ENCODE results near the gene CTNNAL1. TPM values are rescaled to one million over a fixed set of nuclear protein-coding genes. Genes with fewer than 3 reads are reported as not detected.

The CTNNAL1 gene
- polyA plus RNA-seq, 1 donor (not counting 4 experiments of a cell fraction or from before 2014, with no cell fraction given): 112 TPM

DNA sequence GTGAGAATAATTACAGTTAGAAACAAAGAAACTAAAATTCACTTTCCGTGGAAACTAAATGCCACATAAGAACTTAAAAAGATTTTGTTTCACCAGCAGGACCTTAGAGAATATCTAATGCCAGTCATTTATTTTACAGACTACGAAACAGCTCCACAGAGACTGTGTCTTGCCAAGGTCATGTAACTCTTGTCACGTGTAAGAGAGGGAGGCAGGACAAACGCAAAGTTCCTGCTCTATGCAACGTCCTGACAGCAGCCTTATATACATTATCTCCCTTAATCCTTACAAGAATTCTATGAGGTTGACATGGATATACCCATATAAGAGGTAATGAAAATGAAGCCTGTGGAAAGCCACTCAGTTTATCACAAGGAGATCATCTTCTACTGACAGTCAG lies 39.4 kb downstream of the CTNNAL1 start:
- H3K36me3 ChIP-seq (ENCODE audit: control insufficient read depth in 2 of 2, extremely low read depth in 1 of 2, insufficient read depth in 2 of 2, low read length in 2 of 2): peaks cover 12 to 22% of the 10 kb centered on the region in 2 experiments
- H2AFZ ChIP-seq (ENCODE audit: control insufficient read depth, low read length): no peak overlapping the region
- no peak for FAIRE-seq
- H3K79me2 ChIP-seq (ENCODE audit: control insufficient read depth, insufficient read depth, low read length): no peaks in the 10 kb centered on the region
- no peaks in the 10 kb centered on the region for H3K9me1 ChIP-seq (ENCODE audit: control insufficient read depth, extremely low read depth, insufficient read depth, low read length)
- no peaks in the 10 kb centered on the region for H3K27me3 ChIP-seq (ENCODE audit: control insufficient read depth, extremely low read depth, insufficient read depth, low read length)
- H4K20me1 ChIP-seq (ENCODE audit: control insufficient read depth, extremely low read depth, insufficient read depth, low read length): no peaks in the 10 kb centered on the region
- no peak overlapping the region for H3K27ac ChIP-seq (ENCODE audit: control insufficient read depth, insufficient read depth, low read length)
- TF ChIP-seq EZH2 (IDR thresholded peaks at IDR 0.05; ENCODE audit: low read length): no peak
- TF ChIP-seq, protein P1, sequence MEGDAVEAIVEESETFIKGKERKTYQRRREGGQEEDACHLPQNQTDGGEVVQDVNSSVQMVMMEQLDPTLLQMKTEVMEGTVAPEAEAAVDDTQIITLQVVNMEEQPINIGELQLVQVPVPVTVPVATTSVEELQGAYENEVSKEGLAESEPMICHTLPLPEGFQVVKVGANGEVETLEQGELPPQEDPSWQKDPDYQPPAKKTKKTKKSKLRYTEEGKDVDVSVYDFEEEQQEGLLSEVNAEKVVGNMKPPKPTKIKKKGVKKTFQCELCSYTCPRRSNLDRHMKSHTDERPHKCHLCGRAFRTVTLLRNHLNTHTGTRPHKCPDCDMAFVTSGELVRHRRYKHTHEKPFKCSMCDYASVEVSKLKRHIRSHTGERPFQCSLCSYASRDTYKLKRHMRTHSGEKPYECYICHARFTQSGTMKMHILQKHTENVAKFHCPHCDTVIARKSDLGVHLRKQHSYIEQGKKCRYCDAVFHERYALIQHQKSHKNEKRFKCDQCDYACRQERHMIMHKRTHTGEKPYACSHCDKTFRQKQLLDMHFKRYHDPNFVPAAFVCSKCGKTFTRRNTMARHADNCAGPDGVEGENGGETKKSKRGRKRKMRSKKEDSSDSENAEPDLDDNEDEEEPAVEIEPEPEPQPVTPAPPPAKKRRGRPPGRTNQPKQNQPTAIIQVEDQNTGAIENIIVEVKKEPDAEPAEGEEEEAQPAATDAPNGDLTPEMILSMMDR (optimal IDR thresholded peaks at IDR 0.05 in 1 of 3, IDR thresholded peaks at IDR 0.05 in 1 of 3, conservative IDR thresholded peaks at IDR 0.05 in 1 of 3; ENCODE audit: extremely low read depth in 1 of 3, insufficient read depth in 2 of 3, low read length in 3 of 3): no peak
- no peak overlapping the region for H3K4me2 ChIP-seq (ENCODE audit: control insufficient read depth, extremely low read depth, insufficient read depth, low read depth, low read length)
- H3K9ac ChIP-seq (ENCODE audit: control insufficient read depth, extremely low read depth, insufficient read depth, low read length): no peak overlapping the region
- H3K9me3 ChIP-seq (ENCODE audit: control insufficient read depth, low read depth, low read length): no peaks in the 10 kb centered on the region
- dilution Hi-C loops (cut with MboI; ENCODE audit: extremely low pct_ligation_motif_present, low sequenced_read_pairs): no loop called here
- DNase-seq (ENCODE audit: low read depth, low spot score): no peak
- no peak overlapping the region for H3K4me3 ChIP-seq (ENCODE audit: control insufficient read depth in 2 of 3, extremely low read depth in 1 of 3, insufficient read depth in 2 of 3, low read depth in 1 of 3, low read length in 3 of 3)
- H3K4me1 ChIP-seq (ENCODE audit: control insufficient read depth, extremely low read depth, insufficient read depth, low read length): no peaks in the 10 kb centered on the region

DNA sequence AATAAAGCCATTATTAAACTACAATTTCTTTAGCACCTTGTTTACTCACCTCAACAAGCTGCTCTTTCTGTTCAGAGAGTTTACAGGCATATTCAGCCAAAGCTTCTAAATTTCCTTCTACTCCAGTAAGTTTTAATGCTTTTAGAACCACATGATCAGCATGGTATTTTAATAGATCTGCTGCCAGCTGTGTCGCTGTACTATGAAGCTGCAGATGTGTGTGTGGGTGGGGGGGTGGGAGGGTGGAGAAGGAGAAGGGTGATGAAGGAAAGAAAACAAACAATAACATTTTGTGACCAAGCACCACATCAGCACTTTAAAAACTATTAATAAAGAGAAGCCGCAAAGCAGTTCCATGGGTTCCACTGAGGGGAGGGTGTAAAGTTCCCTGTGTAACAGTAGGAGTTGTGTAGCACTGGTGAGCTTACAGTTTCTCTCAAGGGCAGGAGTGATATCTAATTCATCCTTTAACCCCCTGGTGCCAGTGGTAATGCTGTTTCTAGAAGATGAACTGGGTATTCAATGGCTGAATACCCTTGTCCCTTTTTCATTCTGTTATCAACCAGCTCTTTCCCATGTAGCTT lies 40.6 kb downstream of the CTNNAL1 start:
- dilution Hi-C loops (cut with MboI; ENCODE audit: extremely low pct_ligation_motif_present, low sequenced_read_pairs): no loop called here
- Histone ChIP-seq H3K9me3 (ENCODE audit: control insufficient read depth, low read depth, low read length) (no peaks in the 10 kb centered on the region), H2AFZ (ENCODE audit: control insufficient read depth, low read length) (no peak overlapping the region), H3K9ac (ENCODE audit: control insufficient read depth, extremely low read depth, insufficient read depth, low read length) (no peak overlapping the region), H3K4me2 (ENCODE audit: control insufficient read depth, extremely low read depth, insufficient read depth, low read depth, low read length) (no peak overlapping the region), H3K9me1 (ENCODE audit: control insufficient read depth, extremely low read depth, insufficient read depth, low read length) (no peaks in the 10 kb centered on the region), H3K27me3 (ENCODE audit: control insufficient read depth, extremely low read depth, insufficient read depth, low read length) (no peaks in the 10 kb centered on the region), H3K4me3 (ENCODE audit: control insufficient read depth in 2 of 3, extremely low read depth in 1 of 3, insufficient read depth in 2 of 3, low read depth in 1 of 3, low read length in 3 of 3) (no peak overlapping the region), H3K36me3 (ENCODE audit: control insufficient read depth in 2 of 2, extremely low read depth in 1 of 2, insufficient read depth in 2 of 2, low read length in 2 of 2) (peaks cover 14 to 19% of the 10 kb centered on the region in 2 experiments), H4K20me1 (ENCODE audit: control insufficient read depth, extremely low read depth, insufficient read depth, low read length) (no peaks in the 10 kb centered on the region), H3K4me1 (ENCODE audit: control insufficient read depth, extremely low read depth, insufficient read depth, low read length) (no peaks in the 10 kb centered on the region), H3K27ac (ENCODE audit: control insufficient read depth, insufficient read depth, low read length) (no peak overlapping the region), H3K79me2 (ENCODE audit: control insufficient read depth, insufficient read depth, low read length) (no peaks in the 10 kb centered on the region)
- TF ChIP-seq, protein P1 (optimal IDR thresholded peaks at IDR 0.05 in 1 of 3, IDR thresholded peaks at IDR 0.05 in 1 of 3, conservative IDR thresholded peaks at IDR 0.05 in 1 of 3; ENCODE audit: extremely low read depth in 1 of 3, insufficient read depth in 2 of 3, low read length in 3 of 3): no peak
- no peak for TF ChIP-seq EZH2 (IDR thresholded peaks at IDR 0.05; ENCODE audit: low read length)
- FAIRE-seq (no peak), DNase-seq (ENCODE audit: low read depth, low spot score) (no peak)
